HG03520 (cell line): ENCODE measurements around the gene MIOX.

ENCODE experiments used
- ATAC-seq: cut with Tn5 transposase; IDR thresholded peaks from one replicate; pipeline ENCODE4 v1.9.1; 2021; ENCODE audit warnings: mild to moderate bottlenecking, moderate library complexity; ENCODE audit not compliant: unreplicated experiment

MIOX gene

DNA sequence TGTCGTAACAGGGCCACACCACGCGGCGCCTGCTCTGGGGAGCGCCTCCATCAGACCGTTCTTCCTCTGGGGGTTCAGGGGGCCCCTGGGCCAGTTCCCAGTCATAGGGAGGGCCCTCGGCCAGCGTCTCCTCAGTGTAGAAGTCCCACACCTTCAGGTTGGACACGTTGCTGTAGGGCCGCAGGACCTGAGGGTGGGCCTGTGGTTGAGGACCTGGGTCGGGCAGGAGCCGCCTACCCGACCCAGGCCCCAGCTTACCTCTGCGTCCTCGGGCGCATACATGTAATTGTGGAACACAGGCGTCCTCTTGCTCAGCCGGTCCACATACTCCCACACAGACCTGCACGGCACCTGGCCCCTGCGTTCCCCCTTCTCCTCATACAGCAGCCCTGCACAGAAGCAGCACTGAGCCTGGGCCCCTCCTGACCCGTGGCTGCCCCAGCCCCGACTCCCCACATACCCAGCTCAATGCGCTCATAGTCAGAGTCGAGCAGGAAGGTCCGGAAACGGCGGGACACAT is 32.0 kb upstream of the MIOX start:
- no peak for ATAC-seq

DNA sequence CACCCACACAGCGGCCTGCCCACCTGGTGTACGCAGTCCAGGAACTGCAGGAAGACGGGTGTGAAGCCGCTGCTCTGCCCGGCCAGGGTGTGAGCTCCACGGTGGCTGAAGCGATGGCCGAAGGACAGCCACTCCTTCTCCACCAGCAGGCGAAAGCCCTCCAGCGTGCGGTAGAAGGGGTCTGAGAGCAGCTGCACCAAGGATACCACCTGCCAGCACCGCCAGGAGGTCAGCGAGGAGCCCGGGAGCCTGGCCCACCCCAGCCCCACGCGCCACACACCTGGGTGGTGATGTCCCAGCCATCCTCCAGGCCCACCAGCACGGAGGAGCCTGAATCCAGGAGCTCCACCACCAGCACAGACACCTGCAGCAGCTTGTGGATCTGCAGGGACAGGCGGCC is 31.5 kb upstream of the MIOX start:
- ATAC-seq: no peak

DNA sequence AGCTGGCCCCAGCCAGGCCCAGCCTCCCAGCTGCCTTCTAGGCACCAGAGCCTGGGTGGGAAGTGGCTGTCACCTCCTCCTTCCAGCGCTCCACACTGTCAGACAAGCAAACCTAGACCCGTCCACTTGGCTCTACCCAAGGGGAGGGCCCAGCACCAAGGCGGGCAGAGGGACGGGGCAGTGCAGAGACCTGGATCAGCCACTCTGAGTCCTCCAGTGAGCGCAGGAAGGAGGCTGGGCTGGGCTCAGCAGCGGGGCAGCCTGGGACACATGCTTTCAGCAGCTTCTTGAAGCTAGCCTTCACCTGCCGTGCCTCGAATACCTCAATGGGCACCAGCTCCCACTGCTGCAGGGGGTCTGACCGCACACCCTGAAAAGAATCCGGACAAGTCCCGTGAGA is 30.6 kb upstream of the MIOX start:
- no peak for ATAC-seq

DNA sequence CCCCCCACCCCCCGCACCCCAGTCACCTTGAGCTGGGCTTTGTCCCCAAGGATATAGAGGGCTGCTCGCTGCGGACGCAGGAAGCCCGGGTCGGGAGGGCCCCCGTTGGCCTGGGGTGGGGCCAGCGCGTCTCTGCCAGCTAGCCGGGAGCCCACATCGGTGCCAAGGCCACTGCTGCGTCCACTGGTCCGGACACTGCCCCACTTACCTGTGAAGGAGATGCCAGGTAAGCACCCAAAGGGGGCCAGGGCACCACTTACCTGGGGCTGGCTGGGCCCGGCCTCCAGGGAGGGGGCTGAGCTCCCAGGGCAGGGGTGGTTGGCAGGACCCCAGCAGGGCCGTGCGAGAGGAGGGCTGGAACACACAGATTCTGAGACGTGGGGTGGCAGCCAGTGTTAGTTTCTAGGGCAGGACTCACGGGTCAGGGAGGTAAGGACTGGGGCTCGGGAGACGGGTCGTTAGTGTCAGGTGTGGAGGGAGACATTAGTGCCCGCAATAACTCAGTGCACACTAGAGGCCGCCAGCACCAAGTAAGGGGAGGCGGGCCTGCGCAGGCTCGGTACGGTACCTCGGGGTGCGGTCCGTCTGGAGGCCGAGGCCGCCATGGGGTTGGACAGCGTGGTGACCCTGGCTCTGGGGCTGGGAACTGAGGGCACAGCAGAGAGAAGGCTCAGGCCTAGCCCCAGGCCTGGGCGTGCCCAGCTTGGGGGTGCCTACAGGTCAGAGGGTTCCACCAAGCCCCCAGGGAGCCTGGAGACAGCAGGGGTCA is 30.0 kb upstream of the MIOX start:
- ATAC-seq: no peak

DNA sequence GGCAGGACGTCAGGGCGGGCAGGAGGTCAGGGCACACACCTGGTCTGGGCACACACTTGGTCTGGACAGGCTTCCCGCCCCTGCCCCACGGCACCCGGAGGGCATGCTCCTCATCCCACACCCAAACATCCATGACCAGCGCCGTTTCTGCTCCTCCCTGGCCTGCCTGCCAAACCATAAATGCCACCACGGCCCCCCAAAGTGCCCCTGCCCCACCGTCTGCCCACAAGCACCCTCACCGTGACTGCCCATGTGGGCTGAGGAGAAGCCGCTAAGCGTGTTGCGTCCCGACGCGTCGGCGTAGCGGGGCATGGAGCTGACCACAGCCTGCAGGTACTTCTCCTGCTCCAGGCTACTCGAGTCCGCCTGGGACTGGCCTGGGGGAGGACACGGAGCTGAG is 27.6 kb upstream of the MIOX start:
- ATAC-seq: no peak

DNA sequence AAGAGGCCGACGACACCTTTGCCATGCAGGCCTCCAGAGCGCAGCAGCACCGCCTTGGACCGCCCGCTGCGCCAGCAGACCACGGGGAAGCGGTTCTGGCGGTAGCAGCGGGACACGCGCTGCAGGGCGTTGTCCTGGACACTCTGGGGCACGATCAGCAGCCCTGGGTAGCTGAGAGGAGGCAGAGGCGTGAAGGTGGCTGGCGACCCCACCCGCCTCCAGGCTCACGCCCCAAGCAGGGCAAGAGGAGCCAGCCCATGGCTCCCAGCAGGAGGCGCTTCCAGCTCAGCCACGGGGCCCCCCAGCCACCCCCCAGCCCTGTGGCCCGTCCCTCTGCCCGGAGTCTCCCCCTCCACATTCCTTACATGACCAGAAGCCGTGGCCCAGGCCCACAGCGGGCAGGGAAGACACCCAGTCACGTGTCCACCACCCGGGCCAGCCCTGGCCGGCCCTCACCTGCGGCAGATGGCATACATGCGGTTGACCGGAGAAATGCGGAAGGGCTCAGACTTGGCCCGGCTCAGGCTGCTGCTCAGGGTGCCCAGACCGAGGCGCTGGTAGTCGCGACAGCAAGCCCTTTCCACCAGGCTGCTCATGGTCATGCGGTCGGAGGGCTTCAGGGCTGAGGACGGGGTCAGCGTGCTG is 27.0 kb upstream of the MIOX start:
- ATAC-seq: no peak

DNA sequence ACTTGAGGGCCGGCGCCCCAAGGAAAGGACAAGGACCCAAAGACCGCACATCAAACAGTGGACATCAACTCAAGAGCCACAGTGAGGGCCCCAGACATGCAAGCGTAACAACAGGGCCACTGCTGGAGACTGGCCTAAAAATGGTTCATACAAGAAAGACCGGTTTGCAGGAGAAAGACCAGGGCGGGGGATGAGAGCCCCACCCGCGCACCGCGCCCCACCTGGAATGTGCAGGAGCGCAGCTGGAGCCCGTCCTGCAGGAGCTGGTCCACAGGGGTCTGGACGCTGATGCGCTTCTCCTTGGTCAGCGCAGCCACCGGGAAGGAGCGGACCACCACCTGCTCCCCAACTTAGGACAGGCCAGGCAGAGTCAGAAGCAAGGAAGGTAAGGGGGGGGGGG is 25.7 kb upstream of the MIOX start:
- ATAC-seq: no peak

DNA sequence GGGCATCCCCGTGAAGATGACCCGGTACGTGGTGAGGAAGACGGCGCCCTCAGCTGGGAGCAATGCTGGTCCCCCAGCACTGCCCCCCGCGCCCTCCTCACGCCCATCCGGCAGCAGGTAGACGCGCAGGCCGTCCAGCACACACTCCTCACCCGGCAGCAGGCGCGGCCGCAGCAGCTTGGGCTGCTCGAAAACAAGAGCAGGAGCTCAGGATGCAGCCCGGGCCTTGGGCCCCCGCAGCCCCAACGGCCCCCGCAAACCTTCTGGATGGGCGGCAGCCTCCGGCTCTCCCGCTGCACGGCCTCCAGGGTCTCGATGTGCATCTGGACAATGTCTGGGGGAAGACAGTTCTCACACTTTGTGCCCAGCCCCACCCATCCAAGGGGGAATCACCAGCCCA is 25.1 kb upstream of the MIOX start:
- no peak for ATAC-seq

DNA sequence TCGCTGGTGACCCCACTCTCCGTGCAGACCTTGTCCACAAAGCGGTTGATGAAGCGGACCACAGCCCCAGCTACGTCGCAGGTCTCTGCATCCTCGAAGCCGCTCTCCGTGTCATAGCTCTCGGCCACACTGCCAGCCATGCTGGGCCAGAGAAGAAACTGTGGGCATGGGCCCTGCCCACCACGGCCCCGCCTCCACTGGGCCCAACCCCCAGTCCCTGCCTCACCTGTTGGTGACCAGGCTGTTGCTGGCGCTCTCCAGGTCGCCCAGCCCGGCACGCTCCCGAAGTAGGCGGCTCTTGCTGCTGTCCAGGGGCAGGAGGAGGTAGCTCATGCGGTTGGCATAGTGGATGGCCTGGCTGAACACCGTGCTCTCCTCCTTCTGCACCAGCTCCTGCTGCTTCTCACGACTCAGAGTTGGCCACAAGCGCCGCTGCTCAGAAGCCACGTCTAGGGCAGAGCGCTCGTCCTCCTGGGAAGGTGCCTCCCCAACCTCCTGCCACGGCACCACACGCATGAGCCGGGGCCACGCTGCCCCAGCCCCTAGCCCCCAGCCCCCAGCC is 24.6 kb upstream of the MIOX start:
- no peak for ATAC-seq

DNA sequence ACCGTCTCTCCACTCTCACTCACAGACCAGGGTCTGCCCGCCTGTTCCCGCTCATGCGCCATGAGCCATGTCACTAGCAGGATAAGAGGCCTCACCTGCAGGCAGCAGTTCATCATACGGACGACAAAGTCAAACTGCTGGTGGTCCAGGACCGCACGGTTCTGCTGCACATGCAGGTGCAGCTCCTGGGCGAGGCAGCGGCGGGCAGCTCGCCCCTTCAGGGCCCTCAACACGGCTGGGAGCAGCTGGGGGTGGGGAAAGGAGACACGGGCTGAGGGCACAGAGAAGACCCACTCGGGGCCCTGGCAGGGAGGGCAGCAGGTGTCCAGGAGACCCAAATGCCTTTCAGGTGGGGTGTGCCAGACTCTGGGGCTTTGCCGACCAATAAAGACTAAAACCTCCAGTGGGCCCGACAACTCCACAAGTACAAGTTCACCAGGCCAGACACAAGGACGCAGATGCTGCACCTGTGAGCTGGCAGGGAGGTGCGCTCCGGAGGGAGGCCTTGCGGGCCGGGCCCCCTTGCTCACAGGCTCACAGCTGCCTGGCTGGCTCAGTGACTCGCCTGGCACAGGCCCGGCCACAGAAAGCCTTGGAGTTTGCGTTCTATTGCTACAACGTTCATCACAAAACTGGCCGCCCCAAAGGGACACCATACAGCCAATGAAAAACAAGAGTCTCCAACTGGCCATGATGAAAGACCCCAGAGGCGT is 23.3 kb upstream of the MIOX start:
- no peak for ATAC-seq

DNA sequence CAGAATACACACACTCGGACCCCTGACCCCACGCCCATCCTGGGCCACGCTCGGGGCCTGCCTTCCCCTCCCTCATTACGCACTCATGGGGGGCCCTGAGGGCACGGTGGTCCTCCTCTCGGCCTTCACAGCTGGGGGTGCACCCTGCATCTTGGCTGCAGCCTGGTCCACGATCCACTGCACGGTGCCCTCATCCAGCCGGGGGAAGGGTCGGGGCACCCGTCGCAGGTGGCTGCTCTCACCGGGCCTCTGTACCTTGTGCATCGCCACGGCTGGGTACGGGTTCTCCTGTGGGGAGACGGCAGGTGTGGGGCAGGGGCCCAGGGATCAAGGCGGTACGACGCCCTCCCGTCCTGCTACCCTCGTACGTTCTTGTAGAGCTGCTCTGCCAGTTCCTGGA is 22.2 kb upstream of the MIOX start:
- ATAC-seq: no peak

DNA sequence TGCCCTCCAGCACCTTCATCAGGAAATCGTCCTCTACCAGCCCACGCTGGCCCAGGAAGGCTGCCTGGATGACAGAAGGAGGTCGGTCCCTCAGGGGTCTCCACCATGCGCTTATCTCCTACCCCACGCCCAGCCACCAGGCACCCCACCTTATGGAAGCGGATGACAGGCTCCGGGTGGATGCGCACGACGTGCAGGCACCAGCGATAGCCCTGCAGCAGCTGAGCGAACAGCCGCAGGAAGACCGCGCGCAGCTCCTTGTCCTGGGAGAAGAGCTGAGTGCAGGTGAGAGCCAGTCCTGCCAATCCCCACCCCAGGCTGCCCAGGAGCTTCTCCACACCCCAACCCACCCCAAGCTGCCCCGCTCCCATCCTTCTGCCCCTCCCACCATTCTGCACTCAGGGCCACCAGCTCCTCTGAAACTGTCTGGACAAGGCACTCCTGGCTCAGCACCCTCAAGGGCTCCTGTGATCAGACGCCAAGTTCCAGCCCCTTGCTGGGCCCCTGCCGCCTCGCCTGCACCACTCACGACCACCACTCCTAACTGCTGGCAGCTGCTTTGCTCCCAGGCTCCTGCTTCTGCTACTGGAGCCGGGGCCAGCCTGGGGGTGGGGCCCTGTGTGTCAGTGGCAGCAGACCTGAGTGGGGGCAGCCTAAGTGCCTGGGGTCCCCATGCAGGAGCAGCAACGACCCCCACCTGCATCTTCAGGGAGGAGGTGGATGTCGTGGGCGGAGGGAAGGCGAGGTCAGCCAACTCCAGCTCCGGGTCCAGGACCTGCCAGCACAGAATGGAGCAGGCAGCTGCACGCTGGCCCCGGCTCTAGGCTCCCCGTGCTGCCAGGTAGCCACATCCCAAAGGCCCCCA is 21.4 kb upstream of the MIOX start:
- ATAC-seq: no peak

DNA sequence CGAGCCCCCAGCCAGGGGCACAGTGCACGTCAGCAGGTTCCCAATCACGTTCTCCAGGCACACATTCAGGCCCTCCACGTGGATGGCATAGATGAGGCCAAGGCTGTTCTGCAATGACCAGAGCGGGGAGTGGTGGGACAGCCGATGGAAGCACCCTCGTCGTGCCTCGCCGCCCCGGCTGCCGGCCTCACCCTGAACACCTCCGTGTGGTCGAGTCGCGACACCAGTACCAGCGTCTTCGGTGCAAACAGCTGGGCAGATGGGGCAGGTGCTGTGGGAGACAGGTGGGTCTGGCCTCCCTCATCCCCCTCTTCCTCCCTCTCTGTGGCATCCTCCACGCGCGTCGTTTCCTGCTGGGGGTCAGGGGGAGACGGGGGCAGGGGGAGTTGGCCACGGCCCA is 19.3 kb upstream of the MIOX start:
- no peak for ATAC-seq

DNA sequence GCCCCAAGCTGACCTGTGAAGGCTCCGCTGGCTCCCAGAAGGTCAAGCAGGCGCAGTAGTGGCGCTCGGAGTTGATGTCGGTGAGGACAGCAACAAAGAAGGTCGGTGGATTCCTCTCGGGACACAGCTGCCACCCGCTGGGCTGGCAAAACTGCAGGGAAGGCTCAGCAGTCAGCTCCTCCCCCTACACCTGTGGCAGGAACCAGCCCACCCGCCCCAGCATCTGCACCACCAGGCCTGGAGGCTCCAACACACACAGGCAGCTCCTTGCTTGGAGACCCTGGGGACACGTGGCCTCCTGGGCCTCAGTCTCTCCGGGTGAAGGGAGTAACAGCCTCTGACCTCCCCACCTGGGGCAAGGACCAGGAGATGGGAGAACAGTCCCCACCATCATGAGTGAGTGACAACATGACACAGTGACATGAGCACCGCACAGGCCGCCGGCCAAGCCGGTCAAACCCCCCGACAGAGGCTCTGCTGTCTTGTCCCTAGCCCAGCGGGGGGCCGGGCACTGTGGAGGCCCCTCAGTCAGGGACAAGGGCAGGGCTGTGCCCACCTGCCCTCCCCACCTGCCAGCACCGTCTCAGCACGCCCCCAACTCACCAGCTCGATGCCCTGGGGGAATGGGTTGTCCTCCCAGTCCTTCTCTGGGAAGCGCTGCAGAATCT is 18.8 kb upstream of the MIOX start:
- no peak for ATAC-seq

DNA sequence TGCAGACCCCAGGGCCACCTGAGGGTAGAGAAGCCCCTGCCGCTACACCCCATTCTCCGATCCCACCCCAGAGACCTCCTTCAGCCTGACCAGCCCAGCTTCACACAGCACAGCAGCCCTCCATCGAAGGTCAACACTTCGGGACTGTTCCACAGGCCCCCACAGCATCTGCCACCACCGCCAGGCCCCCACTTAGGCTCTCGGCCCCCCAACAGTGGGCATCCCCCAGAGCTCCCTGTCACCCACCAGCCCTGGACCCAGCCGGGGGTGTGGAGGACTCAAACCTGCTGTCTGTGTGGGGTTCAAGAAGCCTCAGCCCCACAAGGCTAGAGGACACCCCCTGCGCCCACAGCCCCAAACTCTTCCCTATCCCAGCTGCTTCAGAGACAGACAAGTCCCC is 18.0 kb upstream of the MIOX start:
- no peak for ATAC-seq

DNA sequence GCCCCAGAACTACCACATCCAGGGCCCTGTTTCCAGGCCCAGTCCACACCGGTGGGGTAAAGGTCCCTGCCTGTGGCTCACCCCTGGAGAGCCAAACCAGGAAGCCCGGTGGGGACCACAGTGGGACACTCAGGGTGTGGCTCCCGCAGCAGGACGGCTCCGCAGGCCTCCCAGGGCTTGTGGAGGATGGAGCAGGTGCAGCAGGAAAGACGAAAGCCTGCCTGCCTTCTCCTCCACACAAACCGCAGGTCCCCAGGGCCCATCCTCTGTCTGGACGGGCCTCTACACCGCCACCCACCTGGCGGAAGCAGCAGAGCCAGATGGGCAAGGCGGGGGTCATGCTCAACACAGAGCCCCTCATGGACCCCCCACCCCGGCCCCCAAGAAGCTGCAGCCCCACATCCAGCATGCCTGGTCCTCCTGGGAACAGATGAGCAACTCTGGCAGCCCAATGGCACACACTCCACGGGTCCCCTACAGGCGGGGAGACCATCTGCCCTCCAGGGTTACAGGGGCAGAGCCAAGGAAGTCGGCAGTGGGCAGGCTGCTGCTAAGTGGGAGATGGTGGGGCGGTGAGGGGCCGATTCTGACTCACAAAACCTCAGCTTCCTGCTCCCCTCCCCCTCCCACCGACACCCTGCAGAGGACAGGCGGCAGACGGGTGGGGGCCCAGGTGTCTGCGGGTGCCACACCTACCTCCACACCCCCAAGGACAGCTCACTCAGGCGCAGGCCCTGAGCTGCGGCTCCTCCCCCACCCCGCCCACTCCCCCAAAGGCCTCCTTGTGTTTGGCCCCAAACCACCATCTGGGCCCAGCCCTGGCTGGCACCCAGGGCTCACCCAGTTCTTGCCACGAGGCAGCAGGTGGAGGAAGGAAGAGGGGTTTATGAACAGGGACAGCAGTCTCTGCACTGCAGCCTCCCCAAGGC is 17.0 kb upstream of the MIOX start:
- ATAC-seq: peak; percentile 40

DNA sequence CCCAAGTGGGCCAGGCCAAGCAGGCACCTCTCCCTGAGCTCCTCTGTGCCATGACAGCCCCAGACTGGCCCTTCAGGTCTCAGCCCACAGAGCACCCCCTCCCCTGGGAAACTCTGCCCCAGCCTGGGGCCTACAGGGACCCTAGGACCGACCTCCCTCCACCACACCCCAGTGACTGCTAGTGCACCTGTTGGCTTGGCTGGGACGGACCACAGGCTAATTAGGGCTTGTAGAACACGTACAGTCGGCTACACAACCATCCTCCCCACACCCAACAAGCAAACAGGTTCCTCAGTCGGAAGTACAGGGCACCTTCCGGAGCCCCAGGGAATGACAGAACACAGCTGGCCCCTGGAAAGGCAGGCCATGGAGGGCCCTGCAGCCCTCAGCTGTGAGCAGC is 16.2 kb upstream of the MIOX start:
- no peak for ATAC-seq

DNA sequence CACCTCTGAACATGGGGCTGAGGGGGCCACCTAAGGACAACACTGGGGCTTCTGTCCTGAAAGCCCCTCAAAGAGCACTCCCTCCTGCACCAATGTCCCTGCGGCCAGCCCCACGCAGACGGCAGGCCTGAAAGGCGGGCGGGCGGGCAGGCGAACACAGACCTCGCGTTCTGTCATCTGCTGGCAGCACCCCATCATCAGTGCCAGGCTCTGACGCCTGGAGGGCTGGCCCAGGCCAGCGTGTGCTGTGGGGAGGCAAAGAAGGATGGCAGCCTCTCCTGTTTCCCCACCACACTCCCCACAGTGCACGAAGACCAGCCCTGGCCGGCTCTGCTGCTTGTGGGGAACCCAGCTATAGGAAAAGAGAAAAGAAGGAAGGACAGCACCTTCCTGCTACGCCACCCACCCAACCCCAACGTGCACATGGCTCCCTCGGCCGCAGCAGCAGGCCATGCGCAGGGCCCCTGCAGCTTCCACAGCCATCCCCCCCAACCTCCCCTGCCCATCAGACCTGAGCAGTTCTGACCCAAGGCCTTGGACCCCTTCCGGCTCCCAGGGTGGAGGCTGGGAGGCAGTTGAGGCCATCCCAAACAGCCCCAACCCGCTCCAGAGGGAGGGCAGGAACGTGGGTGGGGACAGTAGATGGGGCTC is 15.3 kb upstream of the MIOX start:
- no peak for ATAC-seq

DNA sequence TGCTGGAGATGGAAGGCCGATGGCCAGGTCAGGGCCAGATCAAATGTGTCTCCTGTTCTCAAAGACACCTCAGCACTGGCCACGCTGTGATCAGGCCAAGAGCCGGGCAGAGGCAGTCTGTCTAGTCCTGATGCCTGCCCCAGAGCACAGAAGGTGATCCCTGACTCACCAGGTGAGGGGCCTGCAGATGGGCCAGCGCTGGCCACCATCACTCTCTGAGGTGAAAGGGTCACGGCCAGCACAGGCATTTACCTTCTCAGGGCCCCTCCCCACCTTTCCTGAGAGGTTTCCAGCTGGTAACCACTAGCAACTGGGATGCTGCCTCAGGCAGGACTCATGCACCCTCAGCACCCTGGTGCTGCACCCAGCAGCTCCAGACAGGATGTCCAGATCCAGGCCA is 14.7 kb upstream of the MIOX start:
- ATAC-seq: no peak
